Measurements from ENCODE around the gene CNTN5.

GRCh38 chr11:99333621-99334020 is 312.9 kb downstream of the CNTN5 start:
- TF ChIP-seq CTCF (IDR thresholded peaks at IDR 0.05), result no peak
- no peak for TF ChIP-seq POLR2A (IDR thresholded peaks at IDR 0.05)

All from lower leg skin (tissue), 3 donors.